ENCODE results near the gene BCL2L2.

The BCL2L2 gene

DNA sequence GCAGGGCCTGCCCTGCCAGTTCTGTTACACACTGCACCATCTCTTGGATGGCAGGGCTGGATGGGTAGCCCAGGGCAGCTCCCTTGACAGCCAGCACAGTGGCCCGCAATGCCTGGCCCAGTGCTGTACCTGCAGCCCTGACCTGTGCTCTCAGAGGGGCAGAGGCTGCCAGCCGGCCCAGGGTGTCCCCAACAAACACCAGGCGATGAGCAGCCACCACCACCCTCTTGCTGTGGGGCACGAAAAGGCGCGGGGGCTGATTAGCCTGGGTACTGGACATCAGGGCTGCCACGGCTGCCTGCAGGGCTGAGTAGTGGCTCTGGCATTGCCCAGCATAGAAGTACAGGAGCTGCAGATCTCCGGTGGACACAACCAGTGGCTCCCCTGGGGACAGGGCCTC lies 50.6 kb downstream of the BCL2L2 start:
- DNase-seq: no peak

DNA sequence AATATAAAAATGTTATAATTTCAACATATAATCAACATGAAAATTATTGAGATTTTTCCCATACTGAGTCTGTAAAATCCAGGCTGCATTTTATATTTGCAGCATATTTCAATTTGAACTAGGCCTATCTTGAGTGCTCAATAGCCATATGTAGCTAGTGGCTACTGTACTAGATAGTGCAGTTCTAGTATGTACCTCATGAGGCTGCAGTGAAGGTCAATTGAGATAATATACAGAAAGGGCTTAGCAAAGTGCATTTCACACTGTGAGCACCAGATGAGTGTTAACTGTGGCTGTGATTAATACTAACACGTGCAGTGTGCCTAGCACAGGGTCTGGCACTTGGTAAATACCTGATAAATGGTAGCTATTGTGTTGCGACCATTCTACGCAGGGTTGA lies 51.4 kb downstream of the BCL2L2 start:
- DNase-seq: no peak

DNA sequence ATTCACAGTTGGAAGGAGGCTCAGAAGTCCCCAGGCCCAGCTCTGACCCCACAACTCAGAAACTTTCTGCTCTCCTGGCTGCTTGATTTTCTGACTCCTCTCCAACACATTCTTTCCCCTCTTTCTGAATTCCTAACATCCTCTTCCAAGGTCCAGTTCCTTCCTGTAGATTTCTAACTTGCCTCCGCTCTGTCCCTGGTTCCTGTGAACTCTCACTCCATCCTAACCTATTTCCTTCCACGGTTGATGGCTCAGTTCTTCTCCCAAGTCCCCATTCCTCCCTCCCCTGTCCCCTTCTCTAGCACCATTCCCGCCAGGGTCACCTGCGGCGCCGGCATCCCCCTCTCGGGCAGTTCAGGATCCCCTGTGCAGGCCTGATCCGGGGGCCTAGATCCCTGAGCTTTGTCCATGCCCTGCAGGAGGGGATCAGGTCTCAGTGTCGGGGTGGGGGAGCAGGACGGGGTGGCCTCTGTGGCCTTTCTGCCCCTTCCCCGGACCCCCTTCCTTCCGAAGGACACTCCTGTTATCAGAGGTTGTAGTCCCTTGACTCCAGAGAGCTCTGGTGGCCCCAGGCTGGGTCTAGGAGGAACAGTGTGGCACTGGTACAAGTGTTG lies 52.0 kb downstream of the BCL2L2 start:
- DNase-seq: no peak

DNA sequence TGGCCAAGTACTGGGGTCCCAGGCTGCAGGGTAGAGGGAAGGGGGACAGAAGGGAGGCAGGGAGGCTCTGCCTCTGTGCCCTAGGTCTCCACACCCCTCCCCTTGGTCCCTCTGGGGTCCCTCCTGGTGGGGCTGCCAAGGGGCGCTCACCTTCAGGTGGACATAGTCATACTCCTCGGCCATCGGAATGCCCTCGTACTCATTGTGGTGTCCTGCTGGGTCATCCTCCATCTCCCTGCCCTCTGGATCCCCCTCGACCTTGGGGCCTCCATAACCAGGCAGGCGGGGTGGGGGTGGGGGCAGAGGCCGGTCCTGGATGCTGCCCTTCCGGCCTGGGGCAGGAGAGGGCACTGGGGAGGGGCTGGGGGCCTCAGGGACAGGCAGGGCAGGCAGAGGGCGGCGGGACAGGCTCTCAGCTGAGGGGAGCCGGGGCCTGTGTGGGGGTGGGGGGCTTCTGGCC lies 52.6 kb downstream of the BCL2L2 start:
- no peak for DNase-seq

DNA sequence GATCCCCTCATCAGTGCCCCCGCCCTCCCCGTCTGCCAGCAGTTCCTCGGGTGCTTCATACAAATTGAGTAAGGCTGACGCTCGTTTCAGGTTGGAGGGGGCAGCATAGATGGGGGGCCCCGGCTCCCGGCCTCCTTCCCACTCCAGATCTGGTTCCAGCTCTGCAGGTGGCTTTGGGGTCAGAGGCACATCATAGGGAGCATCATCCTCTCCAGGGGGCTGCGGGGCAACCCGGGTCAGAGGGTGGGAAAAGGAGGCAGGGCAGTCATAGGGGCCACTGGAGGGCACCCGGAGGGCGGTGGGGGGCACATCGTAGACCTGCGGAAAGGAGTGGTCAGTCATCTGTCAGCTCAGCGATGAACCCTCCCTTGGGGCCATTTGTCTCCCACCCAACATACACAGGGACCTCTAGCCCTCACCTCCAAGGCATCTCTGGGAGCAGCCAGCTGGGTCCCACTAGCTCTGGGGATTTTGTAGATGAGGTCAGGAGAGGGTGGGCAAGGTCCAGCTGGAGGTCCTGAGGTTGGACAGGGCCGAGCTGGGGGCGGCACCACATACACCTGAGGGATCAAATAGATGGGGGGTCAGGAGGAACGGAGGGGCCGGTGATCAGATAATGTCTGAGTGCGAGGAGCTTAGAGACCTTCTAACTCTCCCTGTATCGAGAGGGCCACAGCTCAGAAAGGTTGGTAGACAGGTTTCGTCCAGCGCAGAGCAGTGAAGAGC lies 53.3 kb downstream of the BCL2L2 start:
- no peak for DNase-seq

DNA sequence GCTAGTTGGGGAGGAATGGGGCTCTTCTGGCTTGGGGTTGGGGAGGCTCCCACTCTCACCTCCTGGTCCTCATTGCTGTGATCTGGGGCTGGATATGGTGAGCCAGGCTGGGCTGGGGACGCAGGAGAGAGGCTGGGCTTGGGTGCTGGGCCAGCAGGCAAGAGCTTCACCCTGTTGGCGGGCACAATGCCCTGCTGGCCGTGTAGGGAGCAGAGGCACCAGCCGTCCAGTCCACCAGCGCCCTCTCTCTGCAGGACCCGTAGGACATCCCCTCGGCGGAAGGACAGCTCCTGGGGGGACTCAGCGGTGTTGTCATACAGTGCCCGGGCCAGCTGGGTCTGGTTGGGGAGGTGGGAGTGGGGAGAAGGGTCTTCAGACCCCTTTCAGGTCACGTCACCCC lies 53.9 kb downstream of the BCL2L2 start:
- no peak for DNase-seq

DNA sequence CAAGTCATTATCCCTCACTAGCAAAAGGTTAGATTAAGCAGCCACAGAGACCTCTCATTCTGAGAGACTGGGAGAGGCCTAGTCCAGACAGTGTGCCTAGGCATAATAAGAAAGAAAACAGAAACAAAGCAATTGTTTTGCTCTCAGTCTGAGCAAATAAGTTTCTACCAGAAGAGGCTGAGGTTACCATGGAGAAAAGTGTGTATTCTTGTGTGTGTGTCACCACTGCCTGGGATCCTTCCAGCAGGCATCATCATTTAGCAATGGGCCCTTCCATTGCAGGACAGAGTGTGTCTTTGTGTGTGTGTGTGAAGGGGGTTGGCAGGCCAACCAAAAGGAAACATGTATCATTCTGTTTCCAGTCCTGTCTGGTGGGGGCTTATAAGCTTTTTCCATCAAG lies 54.7 kb downstream of the BCL2L2 start:
- DNase-seq: no peak
